CD14-positive monocyte (primary cell): ENCODE data around the gene MRGPRE. TPM values are rescaled to one million over a fixed set of nuclear protein-coding genes. Genes with fewer than 3 reads are reported as not detected.

Source experiments
- DNase-seq, 3 donors: peaks; one replicate each; pipeline ENCODE4 v3.0.0-alpha.2; 2011 to 2022
- H2AFZ ChIP-seq: 2 replicates; pipeline ENCODE4 v1.6.0; 2012; ENCODE audit warnings: mild to moderate bottlenecking, low read depth, low read length, inconsistent platforms; ENCODE audit not compliant: insufficient read depth, poor library complexity, severe bottlenecking
- H3K27ac ChIP-seq, 2 donors: 1 replicate in 1 of 2; 2 replicates in 1 of 2; pipeline ENCODE4 v1.5.1; 2012 to 2013; ENCODE audit warnings: low read length in 2 of 2, control low read depth in 1 of 2, inconsistent platforms in 1 of 2, low read depth in 1 of 2, mild to moderate bottlenecking in 1 of 2
- H3K27me3 ChIP-seq, 2 donors: one replicate each; pipeline versions ENCODE4 v1.6.0 to v1.6.1; 2011 to 2013; ENCODE audit warnings: low read length in 2 of 2; ENCODE audit not compliant: control insufficient read depth in 2 of 2, insufficient read depth in 2 of 2
- H3K36me3 ChIP-seq, 2 donors: replicated peaks in 1 of 2; 1 replicate in 1 of 2; 2 replicates in 1 of 2; pipeline versions ENCODE4 v1.5.1 to v1.6.1; 2012 to 2013; ENCODE audit warnings: low read length in 2 of 2, control low read depth in 1 of 2, inconsistent platforms in 1 of 2, mild to moderate bottlenecking in 1 of 2; ENCODE audit not compliant: insufficient read depth in 2 of 2, control insufficient read depth in 1 of 2
- H3K4me1 ChIP-seq, 2 donors: 1 replicate in 1 of 2; 2 replicates in 1 of 2; pipeline versions ENCODE4 v1.5.1 to v1.6.1; 2012 to 2013; ENCODE audit warnings: low read length in 2 of 2, control low read depth in 1 of 2, inconsistent platforms in 1 of 2, mild to moderate bottlenecking in 1 of 2, moderate library complexity in 1 of 2; ENCODE audit not compliant: insufficient read depth in 2 of 2, control insufficient read depth in 1 of 2
- H3K4me2 ChIP-seq: replicated peaks from 2 replicates; pipeline ENCODE3; 2012; ENCODE audit warnings: low read length, moderate library complexity, mild to moderate bottlenecking; ENCODE audit not compliant: poor library complexity, severe bottlenecking; ENCODE audit errors: extremely low read depth
- H3K4me3 ChIP-seq, 3 experiments: fragments of 200-600 bp in 1 of 3; sonication (generic) in 1 of 3; replicated peaks in 1 of 3; 1 replicate in 2 of 3; 2 replicates in 1 of 3; pipeline ENCODE4 v1.5.1; 2011 to 2013; ENCODE audit warnings: low read length in 3 of 3, mild to moderate bottlenecking in 3 of 3, control low read depth in 2 of 3, low read depth in 2 of 3, inconsistent platforms in 1 of 3, moderate library complexity in 1 of 3
- H3K79me2 ChIP-seq: 2 replicates; pipeline ENCODE4 v1.6.0; 2012; ENCODE audit warnings: mild to moderate bottlenecking, control low read depth, inconsistent platforms, low read length, moderate library complexity; ENCODE audit not compliant: insufficient read depth
- H3K9ac ChIP-seq: 2 replicates; pipeline ENCODE4 v1.6.0; 2017; ENCODE audit warnings: low read length, mild to moderate bottlenecking; ENCODE audit not compliant: insufficient read depth, poor library complexity, severe bottlenecking
- H3K9me3 ChIP-seq, 2 donors: replicated peaks in 1 of 2; 1 replicate in 1 of 2; 2 replicates in 1 of 2; pipeline versions ENCODE4 v1.5.1 to v1.6.1; 2012 to 2013; ENCODE audit warnings: low read length in 2 of 2, control low read depth in 1 of 2; ENCODE audit not compliant: control insufficient read depth in 1 of 2, insufficient read depth in 1 of 2
- H4K20me1 ChIP-seq: 2 replicates; pipeline ENCODE4 v1.6.0; 2012; ENCODE audit warnings: mild to moderate bottlenecking, low read length, control low read depth, moderate library complexity; ENCODE audit not compliant: insufficient read depth
- H3K27ac Mint-ChIP-seq, 7 donors: one replicate each; pipeline ENCODE4 v1.8.0; 2020; ENCODE audit warnings: mild to moderate bottlenecking in 7 of 7, mixed read lengths in 7 of 7, moderate library complexity in 6 of 7, inconsistent platforms in 2 of 7
- H3K27me3 Mint-ChIP-seq, 3 donors: one replicate each; pipeline ENCODE4 v1.8.0; 2021 to 2022; ENCODE audit warnings: low read depth in 3 of 3, mild to moderate bottlenecking in 3 of 3, mixed read lengths in 3 of 3, moderate library complexity in 3 of 3, inconsistent platforms in 1 of 3
- H3K36me3 Mint-ChIP-seq, 2 donors: one replicate each; pipeline ENCODE4 v1.8.0; 2020; ENCODE audit warnings: mixed read lengths in 2 of 2, inconsistent platforms in 1 of 2, mild to moderate bottlenecking in 1 of 2
- H3K4me1 Mint-ChIP-seq: one replicate; pipeline ENCODE4 v1.8.0; 2020; ENCODE audit warnings: mild to moderate bottlenecking, mixed read lengths
- H3K4me3 Mint-ChIP-seq, 2 donors: one replicate each; pipeline ENCODE4 v1.8.0; 2020; ENCODE audit warnings: mild to moderate bottlenecking in 2 of 2, mixed read lengths in 2 of 2, moderate library complexity in 1 of 2
- H3K9me3 Mint-ChIP-seq, 7 donors: one replicate each; pipeline ENCODE4 v1.8.0; 2020 to 2022; ENCODE audit warnings: mixed read lengths in 7 of 7, mild to moderate bottlenecking in 6 of 7, moderate library complexity in 6 of 7, inconsistent platforms in 2 of 7
- CTCF ChIP-seq: fragments of 200-600 bp; IDR thresholded peaks from one replicate; pipeline ENCODE4 v1.8.0; 2022; ENCODE audit warnings: antibody characterized with exemption, mild to moderate bottlenecking
- WGBS: methylation state at CpG from one replicate; pipeline ENCODE4 v1.1.5; 2013; ENCODE audit warnings: missing lambda C conversion rate; ENCODE audit not compliant: insufficient coverage; 5-methylcytosine and 5-hydroxymethylcytosine counted together
- intact Hi-C, 2 donors: fragments of 100-400 bp; cut with micrococcal nuclease; formaldehyde crosslinking; loops; one replicate each; pipeline versions ENCODE4 v1.15.0 to v1.15.1; 2023
- polyA plus RNA-seq, 3 donors: library from polyadenylated mRNA; depleted of rRNA in 1 of 3; unstranded in 2 of 3; stranded (reverse) in 1 of 3; fragments of 300-500 nt in 2 of 3; fragments of >200 nt in 1 of 3; fragmentation: Illumina TruSeq in 2 of 3; gene quantifications; 1 replicate in 2 of 3; 2 replicates in 1 of 3; pipeline ENCODE4 v1.2.3, GENCODE V29; 2012 to 2021

MRGPRE gene
- polyA plus RNA-seq, 3 donors = not detected

GRCh38 chr11:3231550-3231850 lies 717 bp downstream of the MRGPRE start:
- Histone ChIP-seq H3K9ac (no peak overlapping the region), H3K9me3 (no peaks in the 10 kb centered on the region), H3K27me3 (no peaks in the 10 kb centered on the region), H3K4me3 (no peak overlapping the region), H3K36me3 (no peaks in the 10 kb centered on the region), H3K4me1 (peaks cover 16 to 18% of the 10 kb centered on the region in 2 donors), H3K27ac (no peak overlapping the region), H3K79me2 (no peaks in the 10 kb centered on the region), H4K20me1 (no peaks in the 10 kb centered on the region), H2AFZ (no peak overlapping the region), H3K4me2 (no peak overlapping the region)
- no peak for TF ChIP-seq CTCF
- Mint-ChIP-seq H3K4me1 (peaks cover 4% of the 10 kb centered on the region), H3K36me3 (no peaks in the 10 kb centered on the region), H3K9me3 (peaks cover 0 to 1% (median 0%) of the 10 kb centered on the region in 7 donors), H3K27ac (no peak overlapping the region), H3K4me3 (no peak overlapping the region), H3K27me3 (peaks cover 2 to 27% (median 8%) of the 10 kb centered on the region in 3 donors)
- intact Hi-C loops = no loop called here
- no peak for DNase-seq
- WGBS = 85% methylated on average over 5 of the region's 6 CpGs

DNA sequence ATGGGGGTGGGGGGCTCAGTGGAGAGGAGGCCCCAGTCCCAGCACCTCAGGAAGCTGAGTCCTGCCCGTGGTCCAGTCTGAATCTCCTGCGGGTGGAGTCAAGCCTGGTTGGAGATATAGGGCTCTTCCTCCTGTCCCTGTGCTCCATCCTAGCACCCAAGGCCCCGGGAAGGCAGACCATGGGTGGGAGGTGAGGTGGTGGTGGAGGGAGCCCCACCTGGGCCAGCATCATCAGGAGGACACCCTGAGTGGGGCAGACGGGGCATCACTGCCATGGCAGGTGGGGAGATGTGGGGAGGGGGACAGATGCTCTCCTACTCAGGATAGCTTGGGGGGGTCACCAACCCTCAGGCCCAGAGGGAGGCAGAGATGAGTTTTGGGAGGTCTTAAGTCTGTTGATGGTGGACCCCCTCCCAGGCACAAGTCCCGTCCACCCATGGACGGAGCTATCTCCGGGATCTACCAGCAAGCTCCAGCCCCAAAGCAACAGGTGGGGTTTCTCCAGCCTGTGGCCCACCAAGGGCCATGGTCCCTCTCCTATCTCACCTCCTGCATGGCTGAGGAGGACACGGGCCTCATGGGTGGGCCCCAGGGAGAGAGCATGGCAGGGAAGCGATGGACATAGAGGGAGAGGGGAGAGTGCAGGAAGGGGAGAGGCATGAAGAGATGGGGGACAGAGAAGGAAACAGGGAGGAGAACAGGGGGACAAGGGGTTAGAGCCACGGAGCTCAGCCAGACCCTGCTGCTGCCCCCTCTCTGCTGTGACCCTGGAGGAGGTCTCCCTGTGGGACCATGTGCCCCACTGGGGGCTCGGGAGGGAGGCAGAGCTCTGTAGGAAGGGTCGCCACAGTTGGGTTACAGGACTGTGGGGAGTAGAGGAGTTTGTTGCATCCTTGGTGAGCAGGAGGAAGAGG lies 1.3 kb downstream of the MRGPRE start:
- DNase-seq = no peak
- Histone ChIP-seq H3K27ac (no peak overlapping the region), H3K79me2 (no peaks in the 10 kb centered on the region), H3K27me3 (no peaks in the 10 kb centered on the region), H3K4me1 (peaks cover 22 to 24% of the 10 kb centered on the region in 2 donors), H3K9ac (no peak overlapping the region), H2AFZ (no peak overlapping the region), H3K4me2 (no peak overlapping the region), H3K4me3 (no peak overlapping the region), H4K20me1 (no peaks in the 10 kb centered on the region), H3K36me3 (no peaks in the 10 kb centered on the region), H3K9me3 (no peaks in the 10 kb centered on the region)
- WGBS = 83% methylated on average over 6 of the region's 12 CpGs
- H3K36me3 Mint-ChIP-seq = no peaks in the 10 kb centered on the region
- H3K27me3 Mint-ChIP-seq = peaks cover 4 to 27% (median 8%) of the 10 kb centered on the region in 3 donors
- H3K4me1 Mint-ChIP-seq = peaks cover 10% of the 10 kb centered on the region
- H3K4me3 Mint-ChIP-seq = no peak overlapping the region
- no peak overlapping the region for H3K27ac Mint-ChIP-seq
- TF ChIP-seq CTCF = no peak
- peaks cover 0 to 1% (median 0%) of the 10 kb centered on the region in 7 donors for H3K9me3 Mint-ChIP-seq
- intact Hi-C loops = no loop called here
